ENCODE data around the gene PCDHA9. TPM values are rescaled to one million over a fixed set of nuclear protein-coding genes. Genes with fewer than 3 reads are reported as not detected.
A peak's percentile ranks its signal among the peaks of the same experiment; 100 is the strongest.

The PCDHA9 gene
- total and polyA plus RNA-seq, 10 donors: 0.13 to 0.98 (median 0.17) TPM; not detected in 5

DNA sequence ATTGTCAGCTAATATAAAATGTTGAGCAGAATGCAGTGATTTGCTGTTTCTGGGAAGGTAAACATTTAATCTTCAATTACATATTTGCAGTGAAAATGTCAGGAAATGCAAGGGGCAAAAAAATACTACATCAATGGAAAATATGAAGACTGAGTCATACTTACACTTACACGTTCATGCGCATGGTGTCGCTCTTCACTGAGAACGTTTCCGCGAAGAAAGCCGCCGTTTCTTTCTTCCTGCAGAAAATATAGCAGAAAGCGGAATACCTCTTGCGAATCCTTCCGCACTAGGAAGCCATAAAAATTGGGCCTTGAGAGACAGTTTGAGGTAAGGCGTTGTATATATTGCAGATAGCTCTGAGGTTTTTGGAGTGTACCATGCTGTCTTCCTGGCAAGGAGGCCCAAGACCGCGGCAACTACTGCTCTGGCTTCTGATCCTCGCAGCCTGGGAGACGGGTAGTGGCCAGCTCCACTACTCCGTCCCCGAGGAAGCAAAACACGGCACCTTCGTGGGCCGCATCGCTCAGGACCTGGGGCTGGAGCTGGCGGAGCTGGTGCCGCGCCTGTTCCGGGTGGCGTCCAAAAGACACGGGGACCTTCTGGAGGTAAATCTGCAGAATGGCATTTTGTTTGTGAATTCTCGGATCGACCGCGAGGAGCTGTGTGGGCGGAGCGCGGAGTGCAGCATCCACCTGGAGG is 33.9 kb downstream of the PCDHA9 start, which contains the start of gene PCDHA13:
PCDHA13 (plus strand) TSS at position 236 of the 702 bp plus-strand sequence; CDS start at position 381, 145 bp downstream.
- intact Hi-C loops (cut with DNase I; ENCODE audit: low total_unique reads): no loop called here
- peaks cover 0 to 76% (median 34%) of the 10 kb centered on the region in 8 donors for H3K9me3 ChIP-seq
- no peak within 1 kb of the TSS for H3K27ac ChIP-seq
- no peaks in the 10 kb centered on the region for H3K4me1 ChIP-seq
- peaks cover 0 to 81% (median 5%) of the 10 kb centered on the region in 7 donors for H3K27me3 ChIP-seq (replicated peaks in 1 of 7)
- TF ChIP-seq, protein P1, sequence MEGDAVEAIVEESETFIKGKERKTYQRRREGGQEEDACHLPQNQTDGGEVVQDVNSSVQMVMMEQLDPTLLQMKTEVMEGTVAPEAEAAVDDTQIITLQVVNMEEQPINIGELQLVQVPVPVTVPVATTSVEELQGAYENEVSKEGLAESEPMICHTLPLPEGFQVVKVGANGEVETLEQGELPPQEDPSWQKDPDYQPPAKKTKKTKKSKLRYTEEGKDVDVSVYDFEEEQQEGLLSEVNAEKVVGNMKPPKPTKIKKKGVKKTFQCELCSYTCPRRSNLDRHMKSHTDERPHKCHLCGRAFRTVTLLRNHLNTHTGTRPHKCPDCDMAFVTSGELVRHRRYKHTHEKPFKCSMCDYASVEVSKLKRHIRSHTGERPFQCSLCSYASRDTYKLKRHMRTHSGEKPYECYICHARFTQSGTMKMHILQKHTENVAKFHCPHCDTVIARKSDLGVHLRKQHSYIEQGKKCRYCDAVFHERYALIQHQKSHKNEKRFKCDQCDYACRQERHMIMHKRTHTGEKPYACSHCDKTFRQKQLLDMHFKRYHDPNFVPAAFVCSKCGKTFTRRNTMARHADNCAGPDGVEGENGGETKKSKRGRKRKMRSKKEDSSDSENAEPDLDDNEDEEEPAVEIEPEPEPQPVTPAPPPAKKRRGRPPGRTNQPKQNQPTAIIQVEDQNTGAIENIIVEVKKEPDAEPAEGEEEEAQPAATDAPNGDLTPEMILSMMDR (IDR thresholded peaks at IDR 0.05 in 8 of 11, conservative IDR thresholded peaks at IDR 0.05 in 3 of 11): peak in 2 of 11 experiments; percentile 20 to 32
- TF ChIP-seq POLR2A (IDR thresholded peaks at IDR 0.05): no peak
- no peaks in the 10 kb centered on the region for H3K36me3 ChIP-seq
- DNase-seq: no peak
- WGBS, 5 donors: 15 to 26% (median 20%) methylated on average over 25 to 35 of the region's 35 CpGs
- peak within 1 kb of the TSS in 6 of 8 donors; percentile 3 to 53 (median 14) for H3K4me3 ChIP-seq

- 16 to 27% (median 21%) methylated on average over 12 of the region's 12 CpGs for WGBS, 5 donors
Observed at GRCh38 chr5:140882591-140882899, 34.4 kb downstream of the PCDHA9 start.

DNA sequence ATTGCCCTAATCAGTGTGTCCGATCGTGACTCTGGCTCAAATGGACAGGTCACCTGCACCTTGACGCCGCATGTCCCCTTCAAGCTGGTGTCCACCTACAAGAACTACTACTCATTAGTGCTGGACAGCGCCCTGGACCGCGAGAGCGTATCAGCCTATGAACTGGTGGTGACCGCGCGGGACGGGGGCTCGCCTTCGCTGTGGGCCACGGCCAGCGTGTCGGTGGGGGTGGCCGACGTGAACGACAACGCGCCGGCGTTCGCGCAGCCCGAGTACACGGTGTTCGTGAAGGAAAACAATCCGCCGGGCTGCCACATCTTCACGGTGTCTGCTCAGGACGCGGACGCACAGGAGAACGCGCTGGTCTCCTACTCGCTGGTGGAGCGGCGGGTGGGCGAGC is 35.2 kb downstream of the PCDHA9 start:
- Histone ChIP-seq H3K27me3 (replicated peaks in 1 of 7) (peaks cover 0 to 73% (median 3%) of the 10 kb centered on the region in 7 donors), H3K36me3 (no peaks in the 10 kb centered on the region), H3K4me3 (no peak overlapping the region), H3K4me1 (no peaks in the 10 kb centered on the region), H3K27ac (no peak overlapping the region), H3K9me3 (peaks cover 0 to 63% (median 27%) of the 10 kb centered on the region in 8 donors)
- WGBS, 5 donors: 40 to 82% (median 57%) methylated on average over 4 to 41 of the region's 41 CpGs
- intact Hi-C loops (cut with DNase I; ENCODE audit: low total_unique reads): no loop called here
- DNase-seq: no peak
- TF ChIP-seq, protein P1 (IDR thresholded peaks at IDR 0.05 in 8 of 11, conservative IDR thresholded peaks at IDR 0.05 in 3 of 11): no peak
- TF ChIP-seq POLR2AphosphoS5 (IDR thresholded peaks at IDR 0.05): no peak
- TF ChIP-seq POLR2A (IDR thresholded peaks at IDR 0.05): no peak

More at GRCh38 chr5:140882591-140882899, 34.4 kb downstream of the PCDHA9 start:
- H3K4me3 ChIP-seq: peak overlapping the region in 6 of 8 donors; percentile 3 to 53 (median 14)
- H3K27me3 ChIP-seq (replicated peaks in 1 of 7): peaks cover 0 to 80% (median 3%) of the 10 kb centered on the region in 7 donors
- no peaks in the 10 kb centered on the region for H3K4me1 ChIP-seq
- H3K9me3 ChIP-seq: peaks cover 0 to 71% (median 29%) of the 10 kb centered on the region in 8 donors
- intact Hi-C loops (cut with DNase I; ENCODE audit: low total_unique reads): no loop called here
- H3K36me3 ChIP-seq: no peaks in the 10 kb centered on the region
- TF ChIP-seq, protein P1 (IDR thresholded peaks at IDR 0.05 in 8 of 11, conservative IDR thresholded peaks at IDR 0.05 in 3 of 11): no peak
- TF ChIP-seq POLR2AphosphoS5 (IDR thresholded peaks at IDR 0.05): no peak
- TF ChIP-seq POLR2A (IDR thresholded peaks at IDR 0.05): no peak
- no peak for DNase-seq
- no peak overlapping the region for H3K27ac ChIP-seq

DNA sequence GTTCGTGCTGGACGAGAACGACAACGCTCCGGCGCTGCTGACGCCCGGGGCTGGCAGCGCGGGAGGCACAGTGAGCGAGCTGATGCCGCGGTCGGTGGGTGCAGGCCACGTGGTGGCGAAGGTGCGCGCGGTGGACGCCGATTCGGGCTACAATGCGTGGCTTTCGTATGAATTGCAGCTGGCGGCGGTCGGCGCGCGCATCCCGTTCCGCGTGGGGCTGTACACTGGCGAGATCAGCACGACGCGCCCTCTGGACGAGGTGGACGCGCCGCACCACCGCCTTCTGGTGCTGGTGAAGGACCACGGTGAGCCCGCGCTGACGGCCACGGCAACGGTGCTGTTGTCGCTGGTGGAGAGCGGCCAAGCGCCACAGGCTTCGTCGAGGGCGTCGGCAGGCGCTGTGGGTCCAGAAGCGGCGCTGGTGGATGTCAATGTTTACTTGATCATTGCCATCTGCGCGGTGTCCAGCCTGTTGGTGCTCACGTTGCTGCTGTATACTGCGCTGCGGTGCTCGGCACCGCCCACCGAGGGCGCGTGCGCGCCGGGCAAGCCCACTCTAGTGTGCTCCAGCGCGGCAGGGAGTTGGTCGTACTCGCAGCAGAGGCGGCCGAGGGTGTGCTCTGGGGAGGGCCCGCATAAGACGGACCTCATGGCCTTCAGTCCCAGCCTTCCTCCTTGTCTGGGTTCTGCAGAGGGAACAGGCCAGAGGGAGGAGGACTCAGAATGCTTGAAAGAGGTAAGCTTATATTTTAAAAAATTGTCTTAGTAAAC is 35.9 kb downstream of the PCDHA9 start:
- peaks cover 0 to 67% (median 3%) of the 10 kb centered on the region in 7 donors for H3K27me3 ChIP-seq (replicated peaks in 1 of 7)
- peak; percentile 61 for DNase-seq
- TF ChIP-seq, protein P1 (IDR thresholded peaks at IDR 0.05 in 8 of 11, conservative IDR thresholded peaks at IDR 0.05 in 3 of 11): no peak
- TF ChIP-seq POLR2A (IDR thresholded peaks at IDR 0.05) (no peak), POLR2AphosphoS5 (IDR thresholded peaks at IDR 0.05) (no peak)
- H3K27ac ChIP-seq: no peak overlapping the region
- peaks cover 0 to 56% (median 27%) of the 10 kb centered on the region in 8 donors for H3K9me3 ChIP-seq
- intact Hi-C loops (cut with DNase I; ENCODE audit: low total_unique reads): no loop called here
- H3K4me1 ChIP-seq: no peaks in the 10 kb centered on the region
- WGBS, 5 donors: 42 to 59% (median 52%) methylated on average over 46 to 79 of the region's 79 CpGs
- no peak overlapping the region for H3K4me3 ChIP-seq
- no peaks in the 10 kb centered on the region for H3K36me3 ChIP-seq

Measured in spleen (tissue), 11 donors.